HG02938 (cell line): Measurements from ENCODE around the gene UBTD1.
A peak's percentile ranks its signal among the peaks of the same experiment; 100 is the strongest.
"Not testable (repeated sequence)": the region's sequence is repeated elsewhere in the genome, so short reads cannot be mapped to it uniquely, and the experiment has no call there.

Experiments
- ATAC-seq: cut with Tn5 transposase; IDR thresholded peaks from one replicate; pipeline ENCODE4 v1.9.1; 2021; ENCODE audit warnings: mild to moderate bottlenecking, moderate library complexity; ENCODE audit not compliant: unreplicated experiment

Gene UBTD1

DNA sequence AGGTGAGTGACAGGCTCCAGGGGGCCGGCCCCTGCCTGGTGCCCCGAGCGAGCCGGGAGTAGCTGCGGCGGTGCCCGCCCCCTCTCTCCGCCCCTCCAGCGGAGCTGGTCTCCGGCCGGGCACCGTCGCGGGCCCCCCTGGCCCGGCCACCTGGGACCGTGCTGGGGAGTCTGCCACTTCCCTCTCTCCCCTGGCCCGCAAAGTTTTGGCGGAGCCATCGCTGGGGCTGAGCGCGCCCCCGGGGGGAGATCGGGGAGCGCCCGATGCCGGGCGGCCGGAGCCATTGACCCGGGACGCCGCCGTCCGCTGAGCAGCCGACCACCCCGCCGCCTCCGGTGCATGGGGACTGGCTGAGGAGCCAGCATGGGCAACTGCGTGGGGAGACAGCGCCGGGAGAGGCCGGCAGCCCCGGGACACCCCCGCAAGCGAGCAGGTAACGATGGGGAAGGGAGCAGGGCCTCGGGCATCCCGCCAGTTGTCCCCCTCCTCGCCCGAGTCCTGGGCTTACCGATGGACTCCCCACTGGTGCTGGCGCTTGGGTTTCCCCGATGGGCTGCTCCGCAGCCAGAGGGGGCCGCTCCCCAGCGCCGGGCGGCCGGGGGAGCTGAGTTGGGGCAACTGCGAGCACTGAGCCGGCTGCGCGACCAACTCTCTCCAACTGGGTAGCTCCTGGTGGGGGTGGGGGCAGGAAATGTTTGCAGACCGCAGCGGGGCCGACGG, at the start of gene UBTD1:
TSS of gene UBTD1 (plus strand) at position 84 of the 720 bp plus-strand sequence. CDS start at position 364, 280 bp downstream.
- ATAC-seq: peak; percentile 13

- ATAC-seq: no peak
These were observed 47.9 kb upstream of the UBTD1 start for GRCh38 chr10:97450828-97451227.

DNA sequence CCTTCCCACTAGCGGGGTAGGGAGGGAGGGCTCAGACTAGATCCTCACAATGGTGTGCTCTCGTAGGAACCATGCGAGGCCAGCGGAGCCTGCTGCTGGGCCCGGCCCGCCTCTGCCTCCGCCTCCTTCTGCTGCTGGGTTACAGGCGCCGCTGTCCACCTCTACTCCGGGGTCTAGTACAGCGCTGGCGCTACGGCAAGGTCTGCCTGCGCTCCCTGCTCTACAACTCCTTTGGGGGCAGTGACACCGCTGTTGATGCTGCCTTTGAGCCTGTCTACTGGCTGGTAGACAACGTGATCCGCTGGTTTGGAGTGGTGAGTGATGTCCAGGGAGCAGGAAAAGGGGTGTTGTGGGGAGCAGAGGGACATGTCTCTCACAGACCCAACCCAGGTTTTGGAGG, 47.1 kb upstream of the UBTD1 start:
- ATAC-seq: no peak

DNA sequence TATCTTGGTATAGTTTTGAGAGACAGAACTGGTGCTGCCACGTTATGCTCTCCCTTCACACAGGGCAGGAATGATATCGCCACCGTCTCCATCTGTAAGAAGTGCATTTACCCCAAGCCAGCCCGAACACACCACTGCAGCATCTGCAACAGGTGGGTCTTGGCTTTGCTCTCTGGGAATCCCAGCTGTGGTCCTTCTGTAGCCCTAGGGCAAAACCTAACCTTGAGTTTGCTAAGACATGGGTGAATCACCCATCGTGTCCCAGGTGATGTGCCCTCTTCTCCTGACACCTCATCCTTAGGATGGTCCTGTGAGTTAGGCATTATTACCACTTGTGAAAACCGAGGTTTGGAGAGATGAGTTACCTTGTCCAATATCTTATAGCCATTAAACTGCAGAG, 46.4 kb upstream of the UBTD1 start:
- ATAC-seq: no peak

GRCh38 chr10:97454330-97455036, 44.2 kb upstream of the UBTD1 start:
- ATAC-seq: no peak

DNA sequence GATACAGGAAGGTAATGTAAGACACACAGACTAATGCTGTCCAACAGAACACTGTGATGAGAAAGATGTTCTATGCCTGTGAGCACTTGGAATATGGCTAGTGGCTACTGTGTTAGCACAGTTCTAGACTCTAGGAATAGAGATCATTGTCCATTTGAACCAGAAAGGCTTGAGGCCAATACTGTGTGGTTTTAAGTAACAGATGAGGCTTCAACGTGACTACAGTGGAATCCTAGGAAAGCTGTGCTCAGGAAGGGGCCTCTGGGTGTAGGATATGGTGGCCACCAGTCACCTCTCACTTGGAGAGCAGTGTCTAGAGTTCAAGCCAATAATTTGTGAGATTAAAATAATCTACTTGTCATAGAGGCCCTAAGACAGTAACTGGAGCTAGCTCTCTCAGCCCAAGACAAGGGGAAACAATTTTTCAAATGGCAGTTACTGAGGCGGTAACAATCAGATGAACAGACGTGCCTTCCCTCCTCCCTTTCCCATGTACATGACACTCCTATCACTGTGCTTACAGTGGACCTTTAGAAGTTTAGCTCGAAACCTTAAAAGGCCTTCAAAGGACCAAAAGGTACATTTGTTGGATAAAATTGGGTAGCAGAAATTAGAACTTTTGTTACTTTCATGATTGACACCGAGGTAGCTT, 42.6 kb upstream of the UBTD1 start:
- ATAC-seq: no peak

GRCh38 chr10:97456686-97457065, 42.0 kb upstream of the UBTD1 start:
- no peak for ATAC-seq

DNA sequence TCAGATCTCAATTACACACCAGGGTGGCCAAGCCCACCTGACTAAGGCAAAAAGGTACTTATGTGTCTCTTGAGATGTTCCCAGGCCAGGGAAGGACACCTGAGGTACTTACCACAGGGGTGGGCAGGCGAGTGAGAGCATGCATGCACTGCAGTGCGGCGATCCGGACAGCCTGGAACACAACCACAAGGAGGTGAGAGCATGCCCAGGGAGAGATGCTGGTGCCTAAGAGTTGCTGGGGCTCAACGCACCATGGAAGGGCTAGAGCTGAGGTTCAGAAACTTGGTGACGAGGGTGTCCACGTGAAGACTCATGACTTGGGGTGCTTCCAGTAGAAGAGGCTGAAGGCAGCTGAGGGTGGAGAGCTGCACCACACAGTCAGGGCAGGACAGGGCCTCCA, 39.6 kb upstream of the UBTD1 start:
- ATAC-seq: no peak

DNA sequence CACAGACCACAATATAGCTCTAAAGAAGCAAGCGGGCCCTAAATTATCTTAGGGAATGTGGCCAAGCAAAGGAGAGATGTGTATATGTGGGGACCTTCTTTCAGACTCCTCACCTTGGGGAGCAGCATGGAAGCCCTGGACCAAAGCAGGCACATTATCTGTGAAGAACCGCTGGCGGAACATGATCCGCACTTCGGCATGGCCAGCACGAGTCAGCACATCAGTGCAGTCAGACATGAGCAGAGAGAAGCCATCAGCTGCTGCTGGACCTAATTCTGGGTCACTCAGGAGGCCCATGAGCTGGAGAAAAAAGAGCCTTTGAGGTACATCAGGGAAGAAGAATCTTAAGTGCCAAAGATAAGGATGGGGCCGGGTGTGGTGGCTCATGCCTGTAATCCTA, 38.8 kb upstream of the UBTD1 start:
- ATAC-seq: no peak

GRCh38 chr10:97462309-97462708, 36.4 kb upstream of the UBTD1 start:
- no peak for ATAC-seq

- no peak for ATAC-seq
These were observed 35.2 kb upstream of the UBTD1 start for GRCh38 chr10:97463363-97464132.

DNA sequence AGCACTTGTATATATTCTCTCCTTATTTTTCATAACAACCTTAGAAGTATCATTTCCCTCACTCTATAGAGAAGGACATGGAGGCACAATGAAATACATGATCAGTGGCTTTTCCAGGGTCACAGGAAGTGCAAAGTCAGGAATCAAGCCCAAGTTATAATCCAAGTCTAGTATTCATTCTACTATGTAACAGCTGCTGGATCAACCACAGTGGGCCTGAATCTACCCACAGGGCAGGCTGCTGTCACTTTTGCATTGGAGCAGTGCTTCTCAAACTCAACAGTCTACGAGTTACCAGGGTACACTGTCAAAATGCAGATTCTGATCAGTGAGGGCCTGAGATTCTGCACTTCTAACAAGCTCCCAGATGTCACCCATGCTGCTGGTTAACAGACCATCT, 34.5 kb upstream of the UBTD1 start:
- no peak for ATAC-seq

- no peak for ATAC-seq
These were observed 32.7 kb upstream of the UBTD1 start for GRCh38 chr10:97465982-97466381.

- no peak for ATAC-seq
These were observed 32.0 kb upstream of the UBTD1 start for GRCh38 chr10:97466755-97467154.

DNA sequence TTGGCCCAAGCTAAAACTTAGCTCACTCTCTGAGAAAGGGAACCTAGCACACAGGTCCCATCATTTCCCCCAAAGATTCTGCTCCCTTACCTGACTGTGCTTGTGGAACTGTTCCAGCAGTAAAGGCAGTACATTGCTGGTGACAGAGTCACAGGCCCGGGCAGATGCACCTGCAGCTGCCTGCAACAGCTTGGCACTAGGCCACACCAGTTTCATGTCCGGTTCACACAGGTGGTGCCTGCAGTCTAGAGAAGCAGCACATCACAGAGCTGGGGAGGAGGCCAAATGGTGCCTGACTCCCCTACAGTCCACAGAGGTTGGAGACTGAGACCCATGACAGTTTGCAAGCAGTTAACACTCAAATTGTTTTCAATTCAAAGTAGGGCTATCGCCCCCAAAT, 30.6 kb upstream of the UBTD1 start:
- ATAC-seq: no peak

DNA sequence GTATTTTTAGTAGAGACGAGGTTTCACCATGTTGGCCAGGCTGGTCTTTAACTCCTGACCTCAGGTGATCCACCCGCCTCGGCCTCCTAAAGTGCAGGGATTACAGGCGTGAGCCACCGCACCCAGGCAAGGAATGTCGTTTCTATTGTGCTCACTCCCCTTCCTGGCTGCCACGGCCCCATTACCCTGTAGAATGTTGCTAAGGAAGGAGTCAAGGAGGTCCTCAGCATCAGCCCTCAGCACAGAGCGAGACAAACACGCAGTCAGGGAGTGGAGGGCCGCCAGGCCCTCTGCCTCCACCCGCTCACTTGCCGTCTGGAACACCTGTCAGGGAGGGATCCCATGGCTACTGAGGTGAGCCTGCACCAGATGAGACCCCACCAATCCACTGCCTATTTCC, 29.9 kb upstream of the UBTD1 start:
- not testable (repeated sequence) for ATAC-seq

- no peak for ATAC-seq
These were observed 23.8 kb upstream of the UBTD1 start for GRCh38 chr10:97474918-97475317.

GRCh38 chr10:97475936-97476594, 22.7 kb upstream of the UBTD1 start:
- no peak for ATAC-seq

- not testable (repeated sequence) for ATAC-seq
These were observed 19.3 kb upstream of the UBTD1 start for GRCh38 chr10:97479410-97479809.

GRCh38 chr10:97479939-97480338, 18.8 kb upstream of the UBTD1 start:
- ATAC-seq: no peak

DNA sequence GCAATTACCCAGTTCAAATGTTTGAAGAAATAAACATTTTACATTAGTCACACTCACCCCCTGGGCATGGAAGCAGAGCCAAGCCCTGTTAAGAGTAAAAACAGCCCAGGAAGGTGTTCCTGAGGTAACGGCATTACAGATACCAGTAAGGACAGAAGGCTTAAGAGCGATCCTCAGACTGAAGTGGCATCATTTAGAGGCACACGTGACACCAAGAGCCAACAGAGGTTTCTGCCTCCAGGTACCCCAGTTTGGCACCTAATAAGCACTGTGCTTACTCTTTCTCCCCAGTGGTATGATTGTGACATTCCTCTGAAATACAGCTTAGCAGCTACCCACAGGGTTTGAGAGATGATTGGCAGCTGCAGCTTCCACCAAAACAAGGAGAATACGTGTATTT, 17.7 kb upstream of the UBTD1 start:
- no peak for ATAC-seq
